ENCODE data around the gene TNFRSF12A. TPM values are rescaled to one million over a fixed set of nuclear protein-coding genes. Genes with fewer than 3 reads are reported as not detected.
A peak's percentile ranks its signal among the peaks of the same experiment; 100 is the strongest.
"Not testable (repeated sequence)": the region's sequence is repeated elsewhere in the genome, so short reads cannot be mapped to it uniquely, and the experiment has no call there.

TNFRSF12A gene
- total RNA-seq, 1 donor from 2014 or later, result 11.7 TPM

DNA sequence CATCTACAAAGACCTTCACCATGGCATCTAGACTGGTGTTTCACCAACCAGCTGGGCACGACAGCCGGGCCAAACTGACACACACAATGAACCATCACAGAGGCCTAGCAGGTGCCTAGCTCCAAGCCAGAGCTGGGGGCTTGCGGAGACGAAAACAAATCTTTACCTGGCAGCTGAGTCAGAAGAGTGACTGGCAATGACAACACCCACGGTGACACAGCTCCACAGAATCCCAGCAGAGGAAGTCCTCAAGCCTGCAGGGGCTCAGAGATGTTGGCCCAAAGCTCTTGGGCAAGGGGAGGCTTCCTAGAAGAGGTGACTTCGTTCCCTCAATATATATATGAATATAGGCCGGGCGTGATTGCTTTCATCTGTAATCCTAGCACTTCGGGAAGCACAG lies 31.3 kb downstream of the TNFRSF12A start:
- ATAC-seq, result peak; percentile 21

DNA sequence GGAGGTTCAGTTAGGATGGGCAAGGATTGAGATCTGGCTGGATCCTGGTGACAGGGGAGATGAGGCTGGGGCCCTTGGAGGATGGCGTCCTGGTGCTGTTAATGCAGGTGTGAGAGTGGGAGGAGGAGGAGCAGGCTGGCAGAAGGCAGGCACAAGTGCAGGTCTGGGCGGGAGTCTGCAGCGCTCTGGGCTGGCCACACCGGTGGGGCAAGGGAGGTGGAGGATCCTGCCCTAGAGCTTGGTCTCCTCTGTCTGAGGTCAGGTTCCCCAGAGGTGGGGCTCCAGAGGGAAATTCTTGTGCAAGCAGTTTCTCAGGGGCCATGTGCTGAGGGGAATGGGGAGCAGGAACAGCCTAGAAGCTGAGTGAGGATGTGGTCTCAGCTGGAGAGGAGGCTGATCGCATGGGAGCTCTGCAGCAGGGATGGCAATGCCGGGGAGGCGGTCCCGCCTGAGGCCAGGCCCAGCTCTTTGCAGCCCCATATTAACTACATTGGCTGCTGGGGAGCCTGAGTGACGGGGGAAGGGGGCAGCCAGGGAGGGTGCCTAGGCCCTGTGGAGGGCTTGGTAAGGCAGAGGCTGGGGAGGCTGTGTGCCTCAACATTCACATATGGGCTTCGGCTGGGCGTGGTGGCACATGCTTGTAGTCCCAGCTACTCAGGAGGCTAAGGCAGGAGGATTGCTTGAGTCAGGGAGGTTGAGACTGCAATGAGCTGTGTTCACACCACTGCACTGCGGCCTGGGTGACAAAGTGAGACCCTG lies 32.6 kb downstream of the TNFRSF12A start:
- ATAC-seq, result peak; percentile 63

- ATAC-seq, result not testable (repeated sequence)
Observed at GRCh38 chr16:3053330-3053710, 33.2 kb downstream of the TNFRSF12A start.

GRCh38 chr16:3054965-3055733 lies 35.0 kb downstream of the TNFRSF12A start:
- ATAC-seq, result no peak

DNA sequence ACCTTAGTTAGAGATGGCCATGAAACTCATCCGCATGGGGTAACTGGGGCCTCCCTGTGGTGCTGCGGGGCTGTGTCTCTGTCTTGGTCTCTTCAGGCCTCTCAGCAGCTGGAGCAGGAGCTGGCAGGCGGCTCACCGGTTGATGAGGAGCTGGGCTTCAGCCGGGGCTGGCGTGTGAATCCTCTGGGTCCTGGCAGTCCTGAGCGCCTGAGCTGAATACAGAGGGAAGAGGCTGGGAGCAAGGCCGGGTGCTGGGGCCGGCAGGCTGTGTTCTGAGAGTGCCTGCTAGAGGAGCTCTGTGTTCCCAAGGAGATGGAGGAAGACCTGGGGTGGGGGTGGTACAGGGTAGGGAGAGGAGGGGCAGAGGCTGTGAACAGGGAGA lies 35.6 kb downstream of the TNFRSF12A start:
- ATAC-seq, result not testable (repeated sequence)

DNA sequence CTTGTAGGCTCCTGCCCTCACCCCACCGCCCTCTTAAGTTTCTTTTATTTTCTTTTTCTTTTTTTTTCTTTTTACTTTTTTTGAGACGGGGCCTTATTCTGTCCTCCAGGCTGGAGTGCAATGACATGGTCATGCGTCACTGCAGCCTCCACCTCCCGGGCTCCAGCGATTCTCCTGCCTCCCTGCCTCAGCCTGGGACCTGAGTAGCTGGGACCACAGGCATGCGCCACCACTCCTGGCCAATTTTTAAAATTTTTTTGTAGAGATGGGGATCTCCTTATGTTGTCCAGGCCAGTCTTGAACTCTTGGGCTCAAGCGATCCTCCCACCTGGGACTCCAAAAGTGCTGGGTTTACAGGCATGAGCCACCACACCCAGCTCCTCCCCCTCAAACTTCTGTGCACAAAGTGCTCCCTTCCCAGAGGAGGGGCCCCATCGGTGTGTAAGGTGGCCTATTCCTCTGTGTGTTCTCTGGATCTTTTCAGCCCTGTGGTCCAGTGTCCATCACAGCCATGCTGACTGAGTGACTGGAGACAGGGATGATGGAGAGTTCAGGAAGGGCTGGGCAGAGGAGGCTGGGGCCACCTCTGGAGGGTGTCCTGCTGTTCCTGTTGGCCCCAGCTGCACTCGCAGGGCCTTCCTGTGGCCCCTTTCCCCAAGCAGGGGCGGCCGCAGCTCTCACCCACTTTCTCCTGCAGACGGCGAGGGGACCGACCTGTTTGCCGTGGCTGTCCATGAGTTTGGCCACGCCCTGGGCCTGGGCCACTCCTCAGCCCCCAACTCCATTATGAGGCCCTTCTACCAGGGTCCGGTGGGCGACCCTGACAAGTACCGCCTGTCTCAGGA lies 36.4 kb downstream of the TNFRSF12A start:
- no peak for ATAC-seq

GRCh38 chr16:3057181-3058138 lies 37.3 kb downstream of the TNFRSF12A start:
- ATAC-seq, result no peak

DNA sequence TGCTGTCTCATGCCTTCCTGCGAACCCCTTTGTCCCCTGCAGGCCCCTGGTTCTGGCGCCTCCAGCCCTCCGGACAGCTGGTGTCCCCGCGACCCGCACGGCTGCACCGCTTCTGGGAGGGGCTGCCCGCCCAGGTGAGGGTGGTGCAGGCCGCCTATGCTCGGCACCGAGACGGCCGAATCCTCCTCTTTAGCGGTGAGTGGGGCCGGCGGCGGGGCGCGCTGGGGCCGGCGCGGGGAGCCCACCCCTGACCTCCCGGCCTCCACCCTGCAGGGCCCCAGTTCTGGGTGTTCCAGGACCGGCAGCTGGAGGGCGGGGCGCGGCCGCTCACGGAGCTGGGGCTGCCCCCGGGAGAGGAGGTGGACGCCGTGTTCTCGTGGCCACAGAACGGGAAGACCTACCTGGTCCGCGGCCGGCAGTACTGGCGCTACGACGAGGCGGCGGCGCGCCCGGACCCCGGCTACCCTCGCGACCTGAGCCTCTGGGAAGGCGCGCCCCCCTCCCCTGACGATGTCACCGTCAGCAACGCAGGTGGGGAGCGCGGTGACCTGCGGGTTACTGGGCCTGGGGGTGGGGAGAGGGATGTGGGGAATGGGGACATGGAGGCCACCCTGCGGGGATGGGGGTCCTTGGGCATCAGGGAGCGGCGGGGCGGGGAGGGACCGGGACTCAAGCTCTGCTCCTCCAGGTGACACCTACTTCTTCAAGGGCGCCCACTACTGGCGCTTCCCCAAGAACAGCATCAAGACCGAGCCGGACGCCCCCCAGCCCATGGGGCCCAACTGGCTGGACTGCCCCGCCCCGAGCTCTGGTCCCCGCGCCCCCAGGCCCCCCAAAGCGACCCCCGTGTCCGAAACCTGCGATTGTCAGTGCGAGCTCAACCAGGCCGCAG lies 38.2 kb downstream of the TNFRSF12A start:
- ATAC-seq, result peak; percentile 40

GRCh38 chr16:3059041-3059722 lies 39.0 kb downstream of the TNFRSF12A start:
- ATAC-seq, result peak; percentile 90

GRCh38 chr16:3059723-3060242 lies 39.6 kb downstream of the TNFRSF12A start:
- ATAC-seq, result no peak

DNA sequence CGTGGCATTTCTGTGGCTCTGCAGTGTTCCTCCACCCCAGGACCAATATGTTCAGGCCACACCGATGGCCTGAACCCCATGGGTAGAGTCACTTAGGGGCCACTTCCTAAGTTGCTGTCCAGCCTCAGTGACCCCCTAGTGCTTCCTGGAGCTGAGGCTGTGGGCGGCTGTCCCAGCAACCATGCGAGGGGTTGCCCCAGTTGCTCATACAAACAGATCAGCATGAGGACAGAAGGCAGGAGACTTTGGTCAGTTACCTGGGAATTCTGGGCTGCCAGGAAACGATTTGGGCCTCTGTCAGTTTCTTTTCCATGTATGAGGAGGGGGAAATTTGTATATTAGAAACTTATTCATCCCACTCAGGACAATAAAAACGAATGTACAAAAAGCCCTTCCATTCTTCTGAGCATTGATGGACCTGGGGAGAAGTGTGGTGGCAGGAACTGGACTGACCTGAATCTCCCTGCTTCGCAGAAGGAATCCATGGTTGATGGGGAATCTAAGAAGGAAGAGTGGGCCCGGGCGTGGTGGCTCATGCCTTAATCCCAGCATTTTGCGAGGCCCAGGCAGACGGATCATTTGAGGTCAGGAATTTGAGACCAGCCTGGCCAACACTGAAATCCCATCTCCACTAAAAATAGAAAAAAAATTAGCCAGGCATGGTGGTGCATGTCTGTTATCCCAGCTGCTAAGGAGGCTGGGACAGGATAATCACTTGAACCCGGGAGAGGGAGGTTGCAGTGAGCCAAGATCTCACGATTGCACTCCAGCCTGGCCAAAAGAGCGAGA lies 40.4 kb downstream of the TNFRSF12A start:
- no peak for ATAC-seq

DNA sequence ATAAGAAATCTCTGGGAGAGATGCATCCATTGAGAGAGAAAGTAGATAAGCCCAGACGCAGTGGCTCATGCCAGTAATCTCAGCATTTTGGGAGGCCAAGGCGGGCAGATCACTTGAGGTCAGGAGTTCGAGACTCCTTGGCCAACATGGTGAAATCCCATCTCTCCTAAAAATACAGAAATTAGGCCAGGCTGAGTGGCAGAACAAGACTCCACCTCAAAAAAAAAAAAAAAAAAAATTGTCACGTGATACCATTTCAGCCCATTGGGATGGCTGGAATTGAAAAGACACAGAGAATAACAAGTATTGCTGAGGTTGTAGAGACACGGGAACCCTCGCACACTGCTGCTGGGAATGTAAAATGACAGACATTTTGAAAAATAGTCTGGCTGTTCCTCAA lies 42.4 kb downstream of the TNFRSF12A start:
- no peak for ATAC-seq

- no peak for ATAC-seq
Observed at GRCh38 chr16:3063625-3064386, 43.6 kb downstream of the TNFRSF12A start.

- no peak for ATAC-seq
Observed at GRCh38 chr16:3065069-3065741, 45.0 kb downstream of the TNFRSF12A start, which contains the start of gene IL32. Gene IL32, plus strand, starts transcription at chr16:3065640. Its CDS starts 172 bp downstream, at chr16:3065812.

DNA sequence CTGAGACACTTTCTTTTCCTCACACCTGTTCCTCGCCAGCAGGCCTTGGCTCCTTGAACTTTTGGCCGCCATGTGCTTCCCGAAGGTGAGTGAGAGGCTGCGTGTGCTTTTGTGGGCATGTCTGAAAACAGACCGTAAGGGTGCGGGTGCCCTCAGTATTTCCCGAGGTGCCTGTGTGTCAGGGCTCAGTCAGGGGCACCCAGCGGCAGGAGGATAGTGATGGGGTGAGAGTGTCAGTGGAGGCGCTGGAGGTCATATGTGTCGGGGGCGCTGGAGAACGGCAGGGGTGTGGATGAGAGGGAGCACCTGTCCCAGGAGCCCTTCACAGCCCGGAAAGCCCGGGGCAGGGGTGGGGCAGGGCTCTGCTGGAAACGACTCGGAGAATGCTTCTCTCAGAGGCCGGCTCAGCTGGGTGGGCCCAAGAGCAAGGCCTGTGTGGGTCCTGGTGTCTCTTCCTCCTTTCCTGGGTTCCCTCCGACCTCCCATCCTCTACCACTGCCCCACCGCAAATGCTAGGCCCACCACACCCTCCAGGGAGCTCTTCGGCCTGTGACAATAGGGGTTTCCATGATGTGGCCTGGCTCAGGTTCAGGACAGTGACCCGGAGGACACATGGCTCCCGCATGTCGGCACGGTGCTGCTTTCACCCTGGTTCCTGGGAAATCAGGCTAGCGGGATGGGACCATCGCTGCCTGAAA lies 45.7 kb downstream of the TNFRSF12A start:
- peak; percentile 9 for ATAC-seq

DNA sequence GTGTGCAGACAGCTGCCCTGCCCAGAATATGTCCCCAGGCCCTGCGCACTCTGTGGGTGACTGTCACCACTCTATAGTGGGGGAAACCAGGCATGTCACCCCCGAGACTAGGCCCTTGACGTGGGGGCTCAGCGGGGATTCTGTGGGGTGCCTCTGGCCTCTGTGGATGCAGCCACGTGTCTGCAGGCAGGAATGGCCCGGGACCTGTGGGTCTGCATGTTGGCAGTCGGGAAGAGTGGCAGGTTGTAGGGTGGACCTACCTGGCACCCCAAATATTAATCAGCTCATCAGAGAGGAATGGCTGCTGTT lies 46.2 kb downstream of the TNFRSF12A start:
- no peak for ATAC-seq

DNA sequence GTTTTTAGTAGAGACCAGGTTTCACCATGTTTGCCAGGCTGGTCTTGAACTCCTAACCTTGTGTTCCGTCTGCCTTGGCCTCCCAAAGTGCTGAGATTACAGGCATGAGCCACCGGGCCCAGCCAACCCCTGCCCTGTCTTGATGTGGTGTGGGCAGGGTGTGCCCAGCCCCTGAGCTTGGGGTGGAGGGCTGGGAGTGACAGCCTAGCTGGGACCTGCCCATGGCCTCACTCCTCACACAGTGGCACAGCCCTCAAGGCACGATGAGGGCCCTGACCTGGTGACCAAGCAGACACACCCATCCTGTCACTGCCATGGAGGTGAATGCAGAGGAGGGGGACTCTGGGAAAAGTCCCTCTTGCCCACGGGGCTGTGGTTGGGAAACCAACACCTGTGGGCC lies 48.3 kb downstream of the TNFRSF12A start:
- ATAC-seq, result peak; percentile 61

Data from esophagus mucosa (tissue), 1 donor.